ENCODE data around the gene DHX35. TPM values are rescaled to one million over a fixed set of nuclear protein-coding genes. Genes with fewer than 3 reads are reported as not detected.

The DHX35 gene
- total and polyA plus RNA-seq, 2 of the 8 experiments (the other 6 are each of a cell fraction or from before 2014, with no cell fraction given): 21.9 to 27.7 TPM

- TF ChIP-seq, protein P1, sequence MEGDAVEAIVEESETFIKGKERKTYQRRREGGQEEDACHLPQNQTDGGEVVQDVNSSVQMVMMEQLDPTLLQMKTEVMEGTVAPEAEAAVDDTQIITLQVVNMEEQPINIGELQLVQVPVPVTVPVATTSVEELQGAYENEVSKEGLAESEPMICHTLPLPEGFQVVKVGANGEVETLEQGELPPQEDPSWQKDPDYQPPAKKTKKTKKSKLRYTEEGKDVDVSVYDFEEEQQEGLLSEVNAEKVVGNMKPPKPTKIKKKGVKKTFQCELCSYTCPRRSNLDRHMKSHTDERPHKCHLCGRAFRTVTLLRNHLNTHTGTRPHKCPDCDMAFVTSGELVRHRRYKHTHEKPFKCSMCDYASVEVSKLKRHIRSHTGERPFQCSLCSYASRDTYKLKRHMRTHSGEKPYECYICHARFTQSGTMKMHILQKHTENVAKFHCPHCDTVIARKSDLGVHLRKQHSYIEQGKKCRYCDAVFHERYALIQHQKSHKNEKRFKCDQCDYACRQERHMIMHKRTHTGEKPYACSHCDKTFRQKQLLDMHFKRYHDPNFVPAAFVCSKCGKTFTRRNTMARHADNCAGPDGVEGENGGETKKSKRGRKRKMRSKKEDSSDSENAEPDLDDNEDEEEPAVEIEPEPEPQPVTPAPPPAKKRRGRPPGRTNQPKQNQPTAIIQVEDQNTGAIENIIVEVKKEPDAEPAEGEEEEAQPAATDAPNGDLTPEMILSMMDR (IDR thresholded peaks at IDR 0.05; ENCODE audit: control extremely low read depth in 1 of 3, insufficient read depth in 1 of 3, low read depth in 1 of 3, low read length in 3 of 3): no peak
- TF ChIP-seq RBBP5 (IDR thresholded peaks at IDR 0.05; ENCODE audit: borderline replicate concordance, low read depth, low read length): no peak
- no peak for TF ChIP-seq ATF2 (IDR thresholded peaks at IDR 0.05; ENCODE audit: low read length)
- no peak for TF ChIP-seq BCL11A (IDR thresholded peaks at IDR 0.05; ENCODE audit: low read depth in 2 of 2, low read length in 2 of 2)
Measured at GRCh38 chr20:38973107-38973506, 11.0 kb downstream of the DHX35 start (continued).
